A673 (cell line): ENCODE measurements around the gene PDGFD. TPM values are rescaled to one million over a fixed set of nuclear protein-coding genes. Genes with fewer than 3 reads are reported as not detected.

Source experiments
- BruUV-seq: library from RNA; stranded (reverse); fragments of 400-500 nt; replicated peaks from 2 replicates; lab custom pipeline; 2021; lab: Mats Ljungman, UMichigan
- CTCF ChIA-PET: fragments of 300-600 bp; sonication (Branson Sonifier 250); formaldehyde crosslinking; loops from one replicate; lab custom pipeline; 2022; ENCODE audit warnings: antibody characterized with exemption; lab: Charles Lee
- POLR2A ChIA-PET: fragments of 300-600 bp; sonication (Branson Sonifier 250); formaldehyde crosslinking; loops from one replicate; lab custom pipeline; 2022; ENCODE audit warnings: antibody characterized with exemption; ENCODE audit not compliant: low non-redundant PET; lab: Charles Lee
- DNase-seq: peaks from one replicate; pipeline ENCODE4 v3.0.0-alpha.2; 2015; ENCODE audit warnings: low spot score
- H3K27ac ChIP-seq: fragments of 200-600 bp; sonication (generic); 2 replicates; pipeline ENCODE4 v1.5.1; 2016; ENCODE audit warnings: mixed run types, low read depth, mild to moderate bottlenecking, mixed read lengths, antibody characterized with exemption, low read length; ENCODE audit not compliant: poor library complexity, severe bottlenecking
- H3K27me3 ChIP-seq: fragments of 200-600 bp; sonication (generic); replicated peaks from 2 replicates; pipeline ENCODE4 v1.6.1; 2017; ENCODE audit warnings: mixed run types, low read depth, mild to moderate bottlenecking, mixed read lengths, antibody characterized with exemption, low read length; ENCODE audit not compliant: insufficient read depth, poor library complexity
- H3K36me3 ChIP-seq: fragments of 200-600 bp; sonication (generic); 2 replicates; pipeline ENCODE4 v1.6.1; 2016; ENCODE audit warnings: mixed run types, mild to moderate bottlenecking, mixed read lengths, antibody characterized with exemption, low read length; ENCODE audit not compliant: insufficient read depth, poor library complexity, severe bottlenecking
- H3K4me1 ChIP-seq: fragments of 200-600 bp; sonication (generic); 2 replicates; pipeline ENCODE4 v1.6.1; 2017; ENCODE audit warnings: mixed run types, mild to moderate bottlenecking, mixed read lengths, antibody characterized with exemption, low read length; ENCODE audit not compliant: insufficient read depth, poor library complexity, severe bottlenecking
- H3K4me3 ChIP-seq: fragments of 200-600 bp; sonication (generic); 2 replicates; pipeline ENCODE4 v1.5.1; 2016; ENCODE audit warnings: low read depth, mixed run types, mild to moderate bottlenecking, mixed read lengths, low read length; ENCODE audit not compliant: poor library complexity, severe bottlenecking
- H3K9me3 ChIP-seq: fragments of 200-600 bp; sonication (generic); 2 replicates; pipeline ENCODE4 v1.6.1; 2016; ENCODE audit warnings: mixed run types, low read depth, mild to moderate bottlenecking, mixed read lengths, antibody characterized with exemption, low read length; ENCODE audit not compliant: poor library complexity, severe bottlenecking
- EZH2 ChIP-seq: fragments of 200-600 bp; sonication (generic); IDR thresholded peaks from 2 replicates; pipeline ENCODE4 v1.6.1; 2017; ENCODE audit warnings: borderline replicate concordance, low read depth, mild to moderate bottlenecking, mixed read lengths, antibody characterized with exemption, low read length; ENCODE audit not compliant: poor library complexity, severe bottlenecking
- intact Hi-C: fragments of 100-400 bp; cut with micrococcal nuclease; formaldehyde crosslinking; loops from one replicate; pipeline ENCODE4 v1.10.0; 2022; ENCODE audit not compliant: unreplicated experiment
- total RNA-seq: library from RNA; stranded (reverse); gene quantifications from 2 replicates; pipeline ENCODE4 v1.2.3, GENCODE V29; 2021
- TF ChIP-seq, protein P1 (sequence below): fragments of 300-800, 200-600 bp; sonication (generic); conservative IDR thresholded peaks from 2 replicates; pipeline ENCODE4 v1.5.1; 2017; ENCODE audit warnings: low read depth, mild to moderate bottlenecking, antibody characterized with exemption, low read length, moderate library complexity, mixed read lengths

The PDGFD gene
- total RNA-seq, 1 experiment from 2014 or later, result 6.1 TPM

DNA sequence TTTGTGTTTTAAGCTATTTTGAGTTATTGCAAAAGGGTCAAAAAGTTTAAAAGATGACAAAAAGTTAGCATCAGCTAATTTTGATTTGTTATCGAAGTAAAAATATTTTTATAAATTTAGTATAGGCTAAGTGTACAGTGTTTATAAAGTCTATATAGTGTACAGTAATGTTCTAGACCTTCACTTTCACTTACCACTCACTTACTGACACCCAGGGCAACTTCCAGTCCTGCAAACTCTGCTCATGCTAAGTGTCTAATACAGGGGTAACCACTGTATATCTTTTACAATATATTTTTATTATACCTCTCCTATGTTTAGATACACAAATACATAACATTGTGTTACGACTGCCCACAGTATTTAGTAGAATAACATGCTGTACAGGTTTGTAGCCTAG is 59.7 kb downstream of the PDGFD start:
- Histone ChIP-seq H3K4me3 (no peak overlapping the region), H3K27me3 (no peaks in the 10 kb centered on the region), H3K27ac (no peak overlapping the region), H3K9me3 (no peaks in the 10 kb centered on the region), H3K4me1 (peaks cover 8% of the 10 kb centered on the region), H3K36me3 (no peaks in the 10 kb centered on the region)
- no peak for DNase-seq
- no peak for TF ChIP-seq EZH2
- TF ChIP-seq, protein P1, sequence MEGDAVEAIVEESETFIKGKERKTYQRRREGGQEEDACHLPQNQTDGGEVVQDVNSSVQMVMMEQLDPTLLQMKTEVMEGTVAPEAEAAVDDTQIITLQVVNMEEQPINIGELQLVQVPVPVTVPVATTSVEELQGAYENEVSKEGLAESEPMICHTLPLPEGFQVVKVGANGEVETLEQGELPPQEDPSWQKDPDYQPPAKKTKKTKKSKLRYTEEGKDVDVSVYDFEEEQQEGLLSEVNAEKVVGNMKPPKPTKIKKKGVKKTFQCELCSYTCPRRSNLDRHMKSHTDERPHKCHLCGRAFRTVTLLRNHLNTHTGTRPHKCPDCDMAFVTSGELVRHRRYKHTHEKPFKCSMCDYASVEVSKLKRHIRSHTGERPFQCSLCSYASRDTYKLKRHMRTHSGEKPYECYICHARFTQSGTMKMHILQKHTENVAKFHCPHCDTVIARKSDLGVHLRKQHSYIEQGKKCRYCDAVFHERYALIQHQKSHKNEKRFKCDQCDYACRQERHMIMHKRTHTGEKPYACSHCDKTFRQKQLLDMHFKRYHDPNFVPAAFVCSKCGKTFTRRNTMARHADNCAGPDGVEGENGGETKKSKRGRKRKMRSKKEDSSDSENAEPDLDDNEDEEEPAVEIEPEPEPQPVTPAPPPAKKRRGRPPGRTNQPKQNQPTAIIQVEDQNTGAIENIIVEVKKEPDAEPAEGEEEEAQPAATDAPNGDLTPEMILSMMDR, result no peak
- intact Hi-C loops, result no loop called here
- ChIA-PET CTCF (no interaction called here), POLR2A (no interaction called here)
- BruUV-seq, result no TSS peak

- TF ChIP-seq, protein P1, result no peak
- TF ChIP-seq EZH2, result no peak
- no TSS peak for BruUV-seq
- no peak overlapping the region for H3K4me3 ChIP-seq
- CTCF ChIA-PET, result no interaction called here
- H3K27ac ChIP-seq, result no peak overlapping the region
- no peaks in the 10 kb centered on the region for H3K36me3 ChIP-seq
- POLR2A ChIA-PET, result no interaction called here
- no peaks in the 10 kb centered on the region for H3K27me3 ChIP-seq
- intact Hi-C loops, result no loop called here
- peaks cover 6% of the 10 kb centered on the region for H3K4me1 ChIP-seq
- no peaks in the 10 kb centered on the region for H3K9me3 ChIP-seq
- no peak for DNase-seq
Measured at GRCh38 chr11:104098555-104098954, 65.4 kb downstream of the PDGFD start.

- H3K27me3 ChIP-seq, result no peaks in the 10 kb centered on the region
- no peak for DNase-seq
- TF ChIP-seq, protein P1, result no peak
- no peak for TF ChIP-seq EZH2
- ChIA-PET CTCF (no interaction called here), POLR2A (no interaction called here)
- no peak overlapping the region for H3K27ac ChIP-seq
- intact Hi-C loops, result no loop called here
- peaks cover 6% of the 10 kb centered on the region for H3K4me1 ChIP-seq
- H3K9me3 ChIP-seq, result no peaks in the 10 kb centered on the region
- BruUV-seq, result no TSS peak
- H3K36me3 ChIP-seq, result no peaks in the 10 kb centered on the region
- no peak overlapping the region for H3K4me3 ChIP-seq
Measured at GRCh38 chr11:104098132-104098531, 65.8 kb downstream of the PDGFD start.
